ENCODE measurements around the gene SNTB2. TPM values are rescaled to one million over a fixed set of nuclear protein-coding genes. Genes with fewer than 3 reads are reported as not detected.

The SNTB2 gene
- total RNA-seq, 4 donors from 2014 or later: 14.2 to 31.4 (median 24.1) TPM

- 90 to 100% methylated on average over 7 to 9 of the region's 9 CpGs for WGBS, 2 donors (ENCODE audit: low coverage in 1 of 2)
- TF ChIP-seq POLR2AphosphoS5 (IDR thresholded peaks at IDR 0.05) (no peak), CTCF (IDR thresholded peaks at IDR 0.05) (no peak), EP300 (IDR thresholded peaks at IDR 0.05; ENCODE audit: low read depth) (no peak), POLR2A (IDR thresholded peaks at IDR 0.05) (no peak)
- H3K9me3 ChIP-seq: no peaks in the 10 kb centered on the region
- peaks cover 0 to 6% (median 2%) of the 10 kb centered on the region in 4 donors for H3K4me1 ChIP-seq
- intact Hi-C loops (cut with DNase I; ENCODE audit: low total_unique reads) (no loop called here), in situ Hi-C loops (cut with MboI; ENCODE audit: low pct_ligation_motif_present in 1 of 4, low pct_unique_long_range_greater_than_20kb in 1 of 4, low sequenced_read_pairs in 3 of 4) (no loop called here)
- no peak overlapping the region for H3K4me3 ChIP-seq
- DNase-seq: no peak
- H3K36me3 ChIP-seq: peaks cover 0 to 64% (median 39%) of the 10 kb centered on the region in 4 donors
- H3K27ac ChIP-seq: no peak overlapping the region
- H3K27me3 ChIP-seq: no peaks in the 10 kb centered on the region
These were observed 132.4 kb downstream of the SNTB2 start for GRCh38 chr16:69319381-69319780.

GRCh38 chr16:69319826-69320739 is 133.1 kb downstream of the SNTB2 start:
- intact Hi-C loops (cut with DNase I; ENCODE audit: low total_unique reads) (no loop called here), in situ Hi-C loops (cut with MboI; ENCODE audit: low pct_ligation_motif_present in 1 of 4, low pct_unique_long_range_greater_than_20kb in 1 of 4, low sequenced_read_pairs in 3 of 4) (no loop called here)
- Histone ChIP-seq H3K4me1 (peaks cover 0 to 9% (median 2%) of the 10 kb centered on the region in 4 donors), H3K27ac (no peak overlapping the region), H3K27me3 (no peaks in the 10 kb centered on the region), H3K36me3 (peaks cover 0 to 64% (median 39%) of the 10 kb centered on the region in 4 donors), H3K4me3 (no peak overlapping the region), H3K9me3 (no peaks in the 10 kb centered on the region)
- no peak for DNase-seq
- WGBS, 2 donors (ENCODE audit: low coverage in 1 of 2): 40 to 93% methylated on average over 1 to 23 of the region's 30 CpGs
- TF ChIP-seq POLR2AphosphoS5 (IDR thresholded peaks at IDR 0.05): no peak
- no peak for TF ChIP-seq POLR2A (IDR thresholded peaks at IDR 0.05)
- TF ChIP-seq CTCF (IDR thresholded peaks at IDR 0.05): no peak
- no peak for TF ChIP-seq EP300 (IDR thresholded peaks at IDR 0.05; ENCODE audit: low read depth)

GRCh38 chr16:69320740-69321073 is 133.7 kb downstream of the SNTB2 start:
- no peaks in the 10 kb centered on the region for H3K27me3 ChIP-seq
- intact Hi-C loops (cut with DNase I; ENCODE audit: low total_unique reads): no loop called here
- peaks cover 0 to 11% (median 3%) of the 10 kb centered on the region in 4 donors for H3K4me1 ChIP-seq
- H3K27ac ChIP-seq: no peak overlapping the region
- DNase-seq: no peak
- no peaks in the 10 kb centered on the region for H3K9me3 ChIP-seq
- H3K36me3 ChIP-seq: peaks cover 0 to 64% (median 36%) of the 10 kb centered on the region in 4 donors
- TF ChIP-seq CTCF (IDR thresholded peaks at IDR 0.05) (no peak), POLR2A (IDR thresholded peaks at IDR 0.05) (no peak), EP300 (IDR thresholded peaks at IDR 0.05; ENCODE audit: low read depth) (no peak), POLR2AphosphoS5 (IDR thresholded peaks at IDR 0.05) (no peak)
- H3K4me3 ChIP-seq: no peak overlapping the region
- in situ Hi-C loops (cut with MboI; ENCODE audit: low pct_ligation_motif_present in 1 of 4, low pct_unique_long_range_greater_than_20kb in 1 of 4, low sequenced_read_pairs in 3 of 4): no loop called here
- WGBS, 2 donors (ENCODE audit: low coverage in 1 of 2): 88% methylated on average over 13 of the region's 13 CpGs; no CpG with 5 or more reads in 1 of the 2 donors

- Histone ChIP-seq H3K4me3 (no peak overlapping the region), H3K4me1 (peaks cover 0 to 15% (median 6%) of the 10 kb centered on the region in 4 donors), H3K9me3 (no peaks in the 10 kb centered on the region), H3K27me3 (no peaks in the 10 kb centered on the region), H3K36me3 (peaks cover 0 to 62% (median 34%) of the 10 kb centered on the region in 4 donors), H3K27ac (no peak overlapping the region)
- no peak for DNase-seq
- intact Hi-C loops (cut with DNase I; ENCODE audit: low total_unique reads): no loop called here
- WGBS, 2 donors (ENCODE audit: low coverage in 1 of 2): 93% methylated on average over 22 of the region's 22 CpGs; no CpG with 5 or more reads in 1 of the 2 donors
- TF ChIP-seq POLR2A (IDR thresholded peaks at IDR 0.05) (no peak), POLR2AphosphoS5 (IDR thresholded peaks at IDR 0.05) (no peak), EP300 (IDR thresholded peaks at IDR 0.05; ENCODE audit: low read depth) (no peak)
- in situ Hi-C loops (cut with MboI; ENCODE audit: low pct_ligation_motif_present in 1 of 4, low pct_unique_long_range_greater_than_20kb in 1 of 4, low sequenced_read_pairs in 3 of 4): no loop called here
These were observed 134.1 kb downstream of the SNTB2 start for GRCh38 chr16:69321080-69321479.
